Endothelial cell of umbilical vein (primary cell): ENCODE data around the gene LRRC43. TPM values are rescaled to one million over a fixed set of nuclear protein-coding genes. Genes with fewer than 3 reads are reported as not detected.

Experiments
- BruUV-seq: library from RNA; stranded (reverse); fragments of 400-500 nt; replicated peaks from 2 replicates; lab custom pipeline; 2021; lab: Mats Ljungman, UMichigan
- CTCF ChIA-PET: fragments of 300-600, 350-600 bp; sonication (Branson Sonifier 250); formaldehyde crosslinking; loops from one replicate; lab custom pipeline; 2021; ENCODE audit warnings: antibody characterized with exemption, inconsistent platforms; lab: Charles Lee
- POLR2A ChIA-PET: fragments of 300-600, 350-600 bp; sonication (Branson Sonifier 250); formaldehyde crosslinking; loops from one replicate; lab custom pipeline; 2021; ENCODE audit warnings: antibody characterized with exemption, inconsistent platforms; lab: Charles Lee
- DNase-seq: peaks from one replicate; pipeline ENCODE4 v3.0.0-alpha.2; 2011; ENCODE audit warnings: low read depth, low spot score
- FAIRE-seq: peaks from 2 replicates; lab custom pipeline; 2011; peaks lifted over from hg19 to GRCh38; lab: Jason Lieb, UNC
- H2AFZ ChIP-seq: 2 replicates; pipeline ENCODE4 v1.6.0; 2012; ENCODE audit warnings: low read depth, low read length, control low read depth, inconsistent platforms
- H3K27ac ChIP-seq: 2 replicates; pipeline ENCODE4 v1.5.1; 2011; ENCODE audit warnings: low read depth, mild to moderate bottlenecking, control low read depth, low read length, moderate library complexity; ENCODE audit not compliant: insufficient read depth
- H3K27me3 ChIP-seq, 2 experiments: 2 replicates each; pipeline versions ENCODE4 v1.6.0 to v1.6.1; 2011; ENCODE audit warnings: low read length in 2 of 2, mixed read lengths in 1 of 2; ENCODE audit not compliant: control insufficient read depth in 2 of 2, insufficient read depth in 2 of 2
- H3K36me3 ChIP-seq, 2 experiments: 2 replicates in 1 of 2; 3 replicates in 1 of 2; pipeline ENCODE4 v1.5.1; 2011; ENCODE audit warnings: low read length in 2 of 2, mild to moderate bottlenecking in 1 of 2, moderate library complexity in 1 of 2; ENCODE audit not compliant: control insufficient read depth in 2 of 2, insufficient read depth in 2 of 2; ENCODE audit errors: extremely low read depth in 1 of 2
- H3K4me1 ChIP-seq: 3 replicates; pipeline ENCODE4 v1.5.1; 2011; ENCODE audit warnings: mild to moderate bottlenecking, low read length; ENCODE audit not compliant: control insufficient read depth, insufficient read depth; ENCODE audit errors: extremely low read depth
- H3K4me2 ChIP-seq: 2 replicates; pipeline ENCODE4 v1.6.1; 2011; ENCODE audit warnings: low read length, control low read depth, mixed read lengths; ENCODE audit not compliant: insufficient read depth
- H3K4me3 ChIP-seq, 3 experiments: fragments of 200-600 bp in 1 of 3; sonication (generic), shearing (Covaris generic) in 1 of 3; replicated peaks in 1 of 3; 2 replicates each; pipeline ENCODE4 v1.5.1; 2011 to 2016; ENCODE audit warnings: control low read depth in 3 of 3, low read length in 3 of 3, mild to moderate bottlenecking in 2 of 3, inconsistent platforms in 1 of 3, low read depth in 1 of 3, moderate library complexity in 1 of 3; ENCODE audit not compliant: insufficient read depth in 1 of 3
- H3K79me2 ChIP-seq: 2 replicates; pipeline ENCODE4 v1.6.0; 2012; ENCODE audit warnings: low read length, inconsistent platforms; ENCODE audit not compliant: control insufficient read depth, insufficient read depth
- H3K9ac ChIP-seq: replicated peaks from 2 replicates; pipeline ENCODE3; 2011; ENCODE audit warnings: low read length, control low read depth; ENCODE audit not compliant: insufficient read depth; ENCODE audit errors: extremely low read depth
- H3K9me1 ChIP-seq: replicated peaks from 3 replicates; pipeline ENCODE4 v1.6.0; 2011; ENCODE audit warnings: mild to moderate bottlenecking, low read length; ENCODE audit not compliant: control insufficient read depth, insufficient read depth; ENCODE audit errors: extremely low read depth
- H3K9me3 ChIP-seq: replicated peaks from 2 replicates; pipeline ENCODE4 v1.5.1; 2012; ENCODE audit warnings: low read length, inconsistent platforms; ENCODE audit not compliant: control insufficient read depth, insufficient read depth
- H4K20me1 ChIP-seq: replicated peaks from 2 replicates; pipeline ENCODE3; 2011; ENCODE audit warnings: mild to moderate bottlenecking, low read length; ENCODE audit not compliant: control insufficient read depth, insufficient read depth; ENCODE audit errors: extremely low read depth
- EZH2 ChIP-seq: IDR thresholded peaks from 2 replicates; pipeline ENCODE4 v1.6.1; 2012; ENCODE audit warnings: borderline replicate concordance, low read depth, mild to moderate bottlenecking, moderate library complexity, low read length, inconsistent platforms; ENCODE audit not compliant: severe bottlenecking
- FOS ChIP-seq: IDR thresholded peaks from 2 replicates; pipeline ENCODE4 v1.6.1; 2011; ENCODE audit warnings: mild to moderate bottlenecking, low read length, moderate library complexity, borderline replicate concordance; ENCODE audit not compliant: insufficient read depth
- GATA2 ChIP-seq: IDR thresholded peaks from 2 replicates; pipeline ENCODE4 v1.7.0; 2011; ENCODE audit warnings: low read depth, mild to moderate bottlenecking, moderate library complexity, mixed read lengths, low read length; ENCODE audit not compliant: insufficient read length, insufficient read depth
- JUN ChIP-seq: IDR thresholded peaks from 2 replicates; pipeline ENCODE4 v1.6.1; 2011; ENCODE audit warnings: borderline replicate concordance, low read depth; ENCODE audit not compliant: insufficient read length, insufficient read depth
- MYC ChIP-seq: IDR thresholded peaks from one replicate; pipeline ENCODE4 v1.6.1; 2011; ENCODE audit warnings: mild to moderate bottlenecking, low read depth, low read length
- POLR2A ChIP-seq: IDR thresholded peaks from 2 replicates; pipeline ENCODE4 v1.6.1; 2012; ENCODE audit warnings: low read depth, mild to moderate bottlenecking, control low read depth, low read length
- POLR2AphosphoS5 ChIP-seq: IDR thresholded peaks from 2 replicates; pipeline ENCODE4 v1.6.1; 2012; ENCODE audit warnings: low read depth, mild to moderate bottlenecking, control low read depth, low read length, moderate library complexity; ENCODE audit not compliant: insufficient read depth
- dilution Hi-C: fragments of 300-500 bp; cut with MboI; formaldehyde crosslinking; loops from one replicate; pipeline ENCODE4 v1.15.0; 2019; ENCODE audit warnings: low sequenced_read_pairs; ENCODE audit not compliant: extremely low pct_ligation_motif_present
- intact Hi-C: fragments of 100-400 bp; cut with micrococcal nuclease; formaldehyde crosslinking; loops from one replicate; pipeline ENCODE4 v1.10.0; 2022
- polyA plus RNA-seq, 4 experiments: library from polyadenylated mRNA; depleted of rRNA in 3 of 4; stranded (reverse) in 3 of 4; unstranded in 1 of 4; fragments of >200 nt; gene quantifications; 2 replicates each; pipeline versions ENCODE4 v1.2.1 to v1.2.3, GENCODE V29; 2011 to 2012; ENCODE audit warnings: missing spikeins in 1 of 4
- total RNA-seq: library from RNA; stranded (reverse); gene quantifications from 2 replicates; pipeline ENCODE4 v1.2.3, GENCODE V29; 2021
- TF ChIP-seq, protein P1 (sequence below): IDR thresholded peaks from 2 replicates; pipeline ENCODE4 v1.6.1; 2011; ENCODE audit not compliant: insufficient read depth, insufficient read length
- TF ChIP-seq, protein P2 (sequence below), 2 donors: IDR thresholded peaks; 1 replicate in 1 of 2; 2 replicates in 1 of 2; pipeline ENCODE4 v1.5.1; 2011; ENCODE audit warnings: low read length in 2 of 2, mild to moderate bottlenecking in 2 of 2, moderate library complexity in 2 of 2, control low read depth in 1 of 2, inconsistent platforms in 1 of 2, low read depth in 1 of 2; ENCODE audit not compliant: insufficient read depth in 1 of 2; ENCODE audit errors: extremely low read depth in 1 of 2

Gene LRRC43
- total and polyA plus RNA-seq, 2 donors (not counting 3 experiments of a cell fraction or from before 2014, with no cell fraction given), result 3.1 to 3.4 TPM

DNA sequence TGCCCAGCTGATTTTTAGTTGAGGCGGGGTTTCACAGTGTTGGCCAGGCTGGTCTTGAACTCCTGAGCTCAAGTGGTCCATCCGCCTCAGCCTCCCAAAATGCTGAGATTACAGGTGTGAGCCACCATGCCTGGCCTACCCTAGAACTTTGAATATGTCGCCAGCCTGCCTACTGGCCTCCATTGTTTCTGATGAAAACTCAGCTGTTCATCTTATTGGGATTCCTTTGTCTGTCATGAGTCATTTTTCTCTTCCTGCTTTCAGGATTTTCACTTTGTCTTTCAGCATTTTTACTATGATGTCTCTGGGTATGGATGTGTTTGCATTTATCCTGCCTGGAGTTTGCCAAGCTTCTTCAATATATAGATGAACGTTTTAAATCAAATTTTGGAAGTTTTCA lies 12.5 kb downstream of the LRRC43 start:
- no peak for TF ChIP-seq GATA2
- no peak for TF ChIP-seq JUN
- peak; percentile 14 for TF ChIP-seq FOS
- no peak for TF ChIP-seq EZH2
- TF ChIP-seq, protein P1, sequence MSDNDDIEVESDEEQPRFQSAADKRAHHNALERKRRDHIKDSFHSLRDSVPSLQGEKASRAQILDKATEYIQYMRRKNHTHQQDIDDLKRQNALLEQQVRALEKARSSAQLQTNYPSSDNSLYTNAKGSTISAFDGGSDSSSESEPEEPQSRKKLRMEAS, result no peak
- TF ChIP-seq POLR2AphosphoS5, result no peak
- no peak for TF ChIP-seq POLR2A
- H3K36me3 ChIP-seq, result no peaks in the 10 kb centered on the region
- no peak overlapping the region for H3K4me2 ChIP-seq
- no peak for FAIRE-seq
- no peak overlapping the region for H3K9ac ChIP-seq
- no peaks in the 10 kb centered on the region for H3K27me3 ChIP-seq
- no peak for DNase-seq
- POLR2A ChIA-PET, result no interaction called here
- no peak overlapping the region for H3K4me3 ChIP-seq
- H3K79me2 ChIP-seq, result no peaks in the 10 kb centered on the region
- H2AFZ ChIP-seq, result no peak overlapping the region
- CTCF ChIA-PET, result interaction anchor here (1.2 to 1.6 kb wide), 3 partner anchors 41 to 141 kb away, joined by 3 to 7 read pairs (median 3); no protein-coding TSS in a partner anchor
- no peaks in the 10 kb centered on the region for H4K20me1 ChIP-seq
- no peaks in the 10 kb centered on the region for H3K9me1 ChIP-seq
- H3K4me1 ChIP-seq, result no peaks in the 10 kb centered on the region
- no TSS peak for BruUV-seq
- no peaks in the 10 kb centered on the region for H3K9me3 ChIP-seq
- intact Hi-C loops (no loop called here), dilution Hi-C loops (no loop called here)
- no peak overlapping the region for H3K27ac ChIP-seq

DNA sequence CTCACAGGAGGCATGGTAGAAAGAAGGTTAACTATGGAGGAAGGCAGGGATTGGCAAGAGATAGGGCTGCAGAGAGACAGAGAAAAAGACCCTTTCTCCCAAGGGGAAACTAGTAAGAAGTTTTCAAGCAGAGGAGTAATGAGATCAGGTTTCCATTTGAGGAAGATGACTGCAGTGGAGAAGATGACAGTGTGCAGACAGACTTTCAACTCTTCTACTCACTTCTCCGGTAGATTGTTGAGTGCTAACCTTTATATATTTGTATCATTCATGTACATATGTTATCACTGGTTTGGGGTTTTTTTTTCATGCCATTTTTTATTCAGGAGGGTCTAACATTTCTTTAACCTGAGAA lies 14.7 kb downstream of the LRRC43 start:
- ChIA-PET CTCF (no interaction called here), POLR2A (no interaction called here)
- dilution Hi-C loops (no loop called here), intact Hi-C loops (no loop called here)
- BruUV-seq, result no TSS peak
- H2AFZ ChIP-seq, result no peak overlapping the region
- H3K36me3 ChIP-seq, result no peaks in the 10 kb centered on the region
- no peaks in the 10 kb centered on the region for H4K20me1 ChIP-seq
- no peak overlapping the region for H3K4me3 ChIP-seq
- no peak for FAIRE-seq
- H3K4me1 ChIP-seq, result no peaks in the 10 kb centered on the region
- TF ChIP-seq GATA2 (no peak), POLR2AphosphoS5 (no peak), EZH2 (no peak), FOS (no peak), POLR2A (no peak), JUN (no peak), MYC (no peak)
- TF ChIP-seq, protein P2, sequence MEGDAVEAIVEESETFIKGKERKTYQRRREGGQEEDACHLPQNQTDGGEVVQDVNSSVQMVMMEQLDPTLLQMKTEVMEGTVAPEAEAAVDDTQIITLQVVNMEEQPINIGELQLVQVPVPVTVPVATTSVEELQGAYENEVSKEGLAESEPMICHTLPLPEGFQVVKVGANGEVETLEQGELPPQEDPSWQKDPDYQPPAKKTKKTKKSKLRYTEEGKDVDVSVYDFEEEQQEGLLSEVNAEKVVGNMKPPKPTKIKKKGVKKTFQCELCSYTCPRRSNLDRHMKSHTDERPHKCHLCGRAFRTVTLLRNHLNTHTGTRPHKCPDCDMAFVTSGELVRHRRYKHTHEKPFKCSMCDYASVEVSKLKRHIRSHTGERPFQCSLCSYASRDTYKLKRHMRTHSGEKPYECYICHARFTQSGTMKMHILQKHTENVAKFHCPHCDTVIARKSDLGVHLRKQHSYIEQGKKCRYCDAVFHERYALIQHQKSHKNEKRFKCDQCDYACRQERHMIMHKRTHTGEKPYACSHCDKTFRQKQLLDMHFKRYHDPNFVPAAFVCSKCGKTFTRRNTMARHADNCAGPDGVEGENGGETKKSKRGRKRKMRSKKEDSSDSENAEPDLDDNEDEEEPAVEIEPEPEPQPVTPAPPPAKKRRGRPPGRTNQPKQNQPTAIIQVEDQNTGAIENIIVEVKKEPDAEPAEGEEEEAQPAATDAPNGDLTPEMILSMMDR (IDR thresholded peaks at IDR 0.05; ENCODE audit: extremely low read depth in 1 of 2, insufficient read depth in 1 of 2, low read depth in 1 of 2, low read length in 2 of 2), result no peak
- TF ChIP-seq, protein P1, result no peak
- H3K9me1 ChIP-seq, result no peaks in the 10 kb centered on the region
- no peaks in the 10 kb centered on the region for H3K27me3 ChIP-seq
- H3K9me3 ChIP-seq, result no peaks in the 10 kb centered on the region
- H3K4me2 ChIP-seq, result no peak overlapping the region
- no peaks in the 10 kb centered on the region for H3K79me2 ChIP-seq
- no peak overlapping the region for H3K27ac ChIP-seq
- DNase-seq, result no peak
- no peak overlapping the region for H3K9ac ChIP-seq
